Muscle of back (tissue), 11 donors: ENCODE data around the gene NFE2L3. TPM values are rescaled to one million over a fixed set of nuclear protein-coding genes. Genes with fewer than 3 reads are reported as not detected.
"Not testable (repeated sequence)": the region's sequence is repeated elsewhere in the genome, so short reads cannot be mapped to it uniquely, and the experiment has no call there.

Source experiments
- DNase-seq, 3 donors: peaks; one replicate each; pipeline versions ENCODE4 v3.0.0 to v3.0.0-alpha.2; 2013
- polyA plus RNA-seq, 10 donors: library from polyadenylated mRNA; unstranded; fragments of 120-200 nt; gene quantifications; one replicate each; pipeline ENCODE4 v1.2.1, GENCODE V29; 2013; ENCODE audit not compliant: insufficient read length in 10 of 10

Gene NFE2L3
- polyA plus RNA-seq, 10 donors: 1.7 to 5.9 (median 4.2) TPM

- DNase-seq: no peak
These were observed 14.1 kb downstream of the NFE2L3 start for GRCh38 chr7:26165950-26166683.

- no peak for DNase-seq
These were observed 14.8 kb downstream of the NFE2L3 start for GRCh38 chr7:26166684-26167266.

GRCh38 chr7:26167303-26167934 lies 15.4 kb downstream of the NFE2L3 start:
- no peak for DNase-seq

- DNase-seq: no peak
These were observed 16.5 kb downstream of the NFE2L3 start for GRCh38 chr7:26168458-26169023.

GRCh38 chr7:26169271-26169670 lies 17.3 kb downstream of the NFE2L3 start:
- no peak for DNase-seq

- DNase-seq: no peak
These were observed 18.7 kb downstream of the NFE2L3 start for GRCh38 chr7:26170663-26171062.

GRCh38 chr7:26171601-26172000 lies 19.6 kb downstream of the NFE2L3 start:
- DNase-seq: no peak

- DNase-seq: no peak
These were observed 20.1 kb downstream of the NFE2L3 start for GRCh38 chr7:26172048-26172447.

- DNase-seq: not testable (repeated sequence)
These were observed 23.9 kb downstream of the NFE2L3 start for GRCh38 chr7:26175903-26176302.

GRCh38 chr7:26176696-26177095 lies 24.7 kb downstream of the NFE2L3 start:
- not testable (repeated sequence) for DNase-seq

GRCh38 chr7:26177269-26177668 lies 25.3 kb downstream of the NFE2L3 start:
- not testable (repeated sequence) for DNase-seq

GRCh38 chr7:26178272-26178960 lies 26.4 kb downstream of the NFE2L3 start:
- DNase-seq: no peak

GRCh38 chr7:26179422-26179821 lies 27.4 kb downstream of the NFE2L3 start:
- no peak for DNase-seq

GRCh38 chr7:26179826-26180497 lies 28.0 kb downstream of the NFE2L3 start:
- no peak for DNase-seq

GRCh38 chr7:26180792-26181198 lies 28.8 kb downstream of the NFE2L3 start:
- DNase-seq: no peak

GRCh38 chr7:26181474-26182227 lies 29.7 kb downstream of the NFE2L3 start:
- no peak for DNase-seq

GRCh38 chr7:26182283-26182682 lies 30.3 kb downstream of the NFE2L3 start:
- DNase-seq: no peak

- DNase-seq: no peak
These were observed 30.7 kb downstream of the NFE2L3 start for GRCh38 chr7:26182706-26183105.

GRCh38 chr7:26183545-26184280 lies 31.7 kb downstream of the NFE2L3 start:
- DNase-seq: no peak
